MCF 10A (cell line): Measurements from ENCODE around the gene GABBR1. TPM values are rescaled to one million over a fixed set of nuclear protein-coding genes. Genes with fewer than 3 reads are reported as not detected.

Experiments used
- BruUV-seq: library from RNA; stranded (reverse); fragments of 400-500 nt; replicated peaks from 2 replicates; lab custom pipeline; 2021; lab: Mats Ljungman, UMichigan
- CTCF ChIA-PET: fragments of 300-600 bp; sonication (Branson Sonifier 250); formaldehyde crosslinking; extraction: SDS; loops from one replicate; lab custom pipeline; 2021; ENCODE audit warnings: antibody characterized with exemption, inconsistent platforms; lab: Yijun Ruan, JAX
- POLR2A ChIA-PET: fragments of 300-600, 350-650 bp; sonication (Branson Sonifier 250); formaldehyde crosslinking; extraction: SDS; loops from one replicate; lab custom pipeline; 2020; ENCODE audit warnings: antibody characterized with exemption, inconsistent platforms; lab: Yijun Ruan, JAX
- DNase-seq: peaks from one replicate; pipeline ENCODE4 v3.0.0-alpha.2; 2018; ENCODE audit not compliant: unreplicated experiment
- H3K27ac Mint-ChIP-seq: one replicate; pipeline ENCODE4 v1.8.0; 2022; ENCODE audit warnings: mild to moderate bottlenecking, low read depth, mixed read lengths; ENCODE audit not compliant: unreplicated experiment
- H3K27me3 Mint-ChIP-seq: one replicate; pipeline ENCODE4 v1.8.0; 2022; ENCODE audit warnings: mixed read lengths; ENCODE audit not compliant: insufficient read depth, unreplicated experiment
- H3K36me3 Mint-ChIP-seq: one replicate; pipeline ENCODE4 v1.8.0; 2022; ENCODE audit warnings: mild to moderate bottlenecking, moderate library complexity, mixed read lengths; ENCODE audit not compliant: insufficient read depth, unreplicated experiment
- H3K4me1 Mint-ChIP-seq: one replicate; pipeline ENCODE4 v1.8.0; 2022; ENCODE audit warnings: mixed read lengths; ENCODE audit not compliant: insufficient read depth, unreplicated experiment
- H3K4me3 Mint-ChIP-seq: one replicate; pipeline ENCODE4 v1.8.0; 2022; ENCODE audit warnings: mild to moderate bottlenecking, moderate library complexity, mixed read lengths; ENCODE audit not compliant: unreplicated experiment
- H3K9me3 Mint-ChIP-seq: one replicate; pipeline ENCODE4 v1.8.0; 2022; ENCODE audit warnings: mixed read lengths; ENCODE audit not compliant: unreplicated experiment
- CTCF ChIP-seq: fragments of 200-600 bp; IDR thresholded peaks from one replicate; pipeline ENCODE4 v1.8.0; 2022; ENCODE audit warnings: antibody characterized with exemption, mild to moderate bottlenecking; ENCODE audit not compliant: unreplicated experiment
- intact Hi-C: fragments of 100-400 bp; cut with micrococcal nuclease; formaldehyde crosslinking; loops from 2 replicates; pipeline ENCODE4 v1.14.1; 2022
- total RNA-seq: library from RNA; stranded (reverse); gene quantifications from 2 replicates; pipeline ENCODE4 v1.2.3, GENCODE V29; 2022

The GABBR1 gene
- total RNA-seq, 1 experiment from 2014 or later = 38.8 TPM

- intact Hi-C loops = no loop called here
- DNase-seq = no peak
- TF ChIP-seq CTCF = no peak
- no peaks in the 10 kb centered on the region for H3K36me3 Mint-ChIP-seq
- no TSS peak for BruUV-seq
- no peaks in the 10 kb centered on the region for H3K4me1 Mint-ChIP-seq
- peaks cover 91% of the 10 kb centered on the region for H3K27me3 Mint-ChIP-seq
- no peak overlapping the region for H3K4me3 Mint-ChIP-seq
- no peak overlapping the region for H3K27ac Mint-ChIP-seq
- no peaks in the 10 kb centered on the region for H3K9me3 Mint-ChIP-seq
- POLR2A ChIA-PET = no interaction called here
- CTCF ChIA-PET = interaction anchor here (0.6 kb wide), 2 partner anchors 129 to 576 kb away, joined by 3 read pairs; no protein-coding TSS in a partner anchor
Measured at GRCh38 chr6:29558439-29559079, 74.4 kb downstream of the GABBR1 start.

GRCh38 chr6:29557320-29557719 lies 75.7 kb downstream of the GABBR1 start:
- CTCF ChIA-PET = no interaction called here
- intact Hi-C loops = no loop called here
- TF ChIP-seq CTCF = no peak

GRCh38 chr6:29554764-29555163 lies 78.2 kb downstream of the GABBR1 start:
- Mint-ChIP-seq H3K36me3 (peaks cover 2% of the 10 kb centered on the region), H3K4me1 (no peaks in the 10 kb centered on the region), H3K27ac (no peak overlapping the region), H3K9me3 (no peaks in the 10 kb centered on the region), H3K4me3 (no peak overlapping the region), H3K27me3 (peaks cover 67% of the 10 kb centered on the region)
- BruUV-seq = no TSS peak
- ChIA-PET CTCF (no interaction called here), POLR2A (no interaction called here)
- intact Hi-C loops = no loop called here
- DNase-seq = no peak
- no peak for TF ChIP-seq CTCF

More at GRCh38 chr6:29557320-29557719, 75.7 kb downstream of the GABBR1 start:
- Mint-ChIP-seq H3K36me3 (no peaks in the 10 kb centered on the region), H3K4me1 (no peaks in the 10 kb centered on the region), H3K27ac (no peak overlapping the region), H3K9me3 (no peaks in the 10 kb centered on the region), H3K27me3 (peaks cover 78% of the 10 kb centered on the region), H3K4me3 (no peak overlapping the region)
- POLR2A ChIA-PET = no interaction called here
- no TSS peak for BruUV-seq
- no peak for DNase-seq

- DNase-seq = no peak
- Mint-ChIP-seq H3K9me3 (no peaks in the 10 kb centered on the region), H3K4me3 (no peak overlapping the region), H3K36me3 (peaks cover 6% of the 10 kb centered on the region), H3K27me3 (peaks cover 67% of the 10 kb centered on the region), H3K27ac (no peak overlapping the region), H3K4me1 (no peaks in the 10 kb centered on the region)
- ChIA-PET CTCF (no interaction called here), POLR2A (no interaction called here)
- intact Hi-C loops = no loop called here
- no peak for TF ChIP-seq CTCF
- BruUV-seq = no TSS peak
Measured at GRCh38 chr6:29553268-29554057, 79.5 kb downstream of the GABBR1 start.
